Fibroblast of lung (primary cell): ENCODE measurements around the gene SLC12A9.

Experiments used
- EZH2 ChIP-seq: IDR thresholded peaks from 2 replicates; pipeline ENCODE4 v1.5.1; 2012; ENCODE audit warnings: low read length, control low read depth, mild to moderate bottlenecking; ENCODE audit errors: missing control alignments
- TF ChIP-seq, protein P1 (sequence below), 2 donors: IDR thresholded peaks in 1 of 2; conservative IDR thresholded peaks in 1 of 2; 1 replicate in 1 of 2; 2 replicates in 1 of 2; pipeline ENCODE4 v1.5.1; 2011 to 2012; ENCODE audit warnings: low read length in 2 of 2, control low read depth in 1 of 2, inconsistent platforms in 1 of 2, low read depth in 1 of 2, mild to moderate bottlenecking in 1 of 2

DNA sequence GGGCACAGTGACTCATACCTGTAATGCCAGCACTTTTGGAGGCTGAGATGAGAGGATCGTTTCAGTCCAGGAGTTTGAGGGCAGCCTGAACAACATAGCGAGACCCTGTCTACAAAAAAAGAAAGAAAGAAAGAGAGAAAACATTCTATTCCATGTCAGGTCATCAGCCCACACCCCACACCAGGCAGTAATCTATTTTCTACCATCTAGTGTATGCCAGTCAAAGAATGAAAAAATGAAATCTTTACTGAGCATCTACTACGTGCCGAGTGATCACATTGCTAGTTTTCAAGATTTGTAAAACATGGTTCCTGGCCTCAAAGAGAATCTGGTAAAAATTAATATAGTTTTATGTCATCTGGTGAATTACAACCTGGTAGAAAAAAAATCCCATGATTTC lies 22.1 kb upstream of the SLC12A9 start:
- TF ChIP-seq, protein P1, sequence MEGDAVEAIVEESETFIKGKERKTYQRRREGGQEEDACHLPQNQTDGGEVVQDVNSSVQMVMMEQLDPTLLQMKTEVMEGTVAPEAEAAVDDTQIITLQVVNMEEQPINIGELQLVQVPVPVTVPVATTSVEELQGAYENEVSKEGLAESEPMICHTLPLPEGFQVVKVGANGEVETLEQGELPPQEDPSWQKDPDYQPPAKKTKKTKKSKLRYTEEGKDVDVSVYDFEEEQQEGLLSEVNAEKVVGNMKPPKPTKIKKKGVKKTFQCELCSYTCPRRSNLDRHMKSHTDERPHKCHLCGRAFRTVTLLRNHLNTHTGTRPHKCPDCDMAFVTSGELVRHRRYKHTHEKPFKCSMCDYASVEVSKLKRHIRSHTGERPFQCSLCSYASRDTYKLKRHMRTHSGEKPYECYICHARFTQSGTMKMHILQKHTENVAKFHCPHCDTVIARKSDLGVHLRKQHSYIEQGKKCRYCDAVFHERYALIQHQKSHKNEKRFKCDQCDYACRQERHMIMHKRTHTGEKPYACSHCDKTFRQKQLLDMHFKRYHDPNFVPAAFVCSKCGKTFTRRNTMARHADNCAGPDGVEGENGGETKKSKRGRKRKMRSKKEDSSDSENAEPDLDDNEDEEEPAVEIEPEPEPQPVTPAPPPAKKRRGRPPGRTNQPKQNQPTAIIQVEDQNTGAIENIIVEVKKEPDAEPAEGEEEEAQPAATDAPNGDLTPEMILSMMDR (conservative IDR thresholded peaks at IDR 0.05 in 1 of 2, IDR thresholded peaks at IDR 0.05 in 1 of 2; ENCODE audit: low read depth in 1 of 2, low read length in 2 of 2): no peak
- TF ChIP-seq EZH2: no peak
